A673 (cell line): ENCODE results near the gene CRISPLD2.

ENCODE experiments used
- EZH2 ChIP-seq: fragments of 200-600 bp; sonication (generic); IDR thresholded peaks from 2 replicates; pipeline ENCODE4 v1.6.1; 2017; ENCODE audit warnings: borderline replicate concordance, low read depth, mild to moderate bottlenecking, mixed read lengths, antibody characterized with exemption, low read length; ENCODE audit not compliant: poor library complexity, severe bottlenecking
- TF ChIP-seq, protein P1 (sequence below): fragments of 300-800, 200-600 bp; sonication (generic); conservative IDR thresholded peaks from 2 replicates; pipeline ENCODE4 v1.5.1; 2017; ENCODE audit warnings: low read depth, mild to moderate bottlenecking, antibody characterized with exemption, low read length, moderate library complexity, mixed read lengths

- TF ChIP-seq, protein P1, sequence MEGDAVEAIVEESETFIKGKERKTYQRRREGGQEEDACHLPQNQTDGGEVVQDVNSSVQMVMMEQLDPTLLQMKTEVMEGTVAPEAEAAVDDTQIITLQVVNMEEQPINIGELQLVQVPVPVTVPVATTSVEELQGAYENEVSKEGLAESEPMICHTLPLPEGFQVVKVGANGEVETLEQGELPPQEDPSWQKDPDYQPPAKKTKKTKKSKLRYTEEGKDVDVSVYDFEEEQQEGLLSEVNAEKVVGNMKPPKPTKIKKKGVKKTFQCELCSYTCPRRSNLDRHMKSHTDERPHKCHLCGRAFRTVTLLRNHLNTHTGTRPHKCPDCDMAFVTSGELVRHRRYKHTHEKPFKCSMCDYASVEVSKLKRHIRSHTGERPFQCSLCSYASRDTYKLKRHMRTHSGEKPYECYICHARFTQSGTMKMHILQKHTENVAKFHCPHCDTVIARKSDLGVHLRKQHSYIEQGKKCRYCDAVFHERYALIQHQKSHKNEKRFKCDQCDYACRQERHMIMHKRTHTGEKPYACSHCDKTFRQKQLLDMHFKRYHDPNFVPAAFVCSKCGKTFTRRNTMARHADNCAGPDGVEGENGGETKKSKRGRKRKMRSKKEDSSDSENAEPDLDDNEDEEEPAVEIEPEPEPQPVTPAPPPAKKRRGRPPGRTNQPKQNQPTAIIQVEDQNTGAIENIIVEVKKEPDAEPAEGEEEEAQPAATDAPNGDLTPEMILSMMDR = no peak
- TF ChIP-seq EZH2 = no peak
These were observed 135.6 kb downstream of the CRISPLD2 start for GRCh38 chr16:84955427-84955826.
